SK-N-SH (cell line): Measurements from ENCODE around the gene PHC2.

Source experiments
- GABPA ChIP-seq: IDR thresholded peaks from 2 replicates; pipeline ENCODE4 v1.4.0; 2012; ENCODE audit warnings: low read depth, mild to moderate bottlenecking
- PBX3 ChIP-seq: IDR thresholded peaks from 2 replicates; pipeline ENCODE4; 2012

DNA sequence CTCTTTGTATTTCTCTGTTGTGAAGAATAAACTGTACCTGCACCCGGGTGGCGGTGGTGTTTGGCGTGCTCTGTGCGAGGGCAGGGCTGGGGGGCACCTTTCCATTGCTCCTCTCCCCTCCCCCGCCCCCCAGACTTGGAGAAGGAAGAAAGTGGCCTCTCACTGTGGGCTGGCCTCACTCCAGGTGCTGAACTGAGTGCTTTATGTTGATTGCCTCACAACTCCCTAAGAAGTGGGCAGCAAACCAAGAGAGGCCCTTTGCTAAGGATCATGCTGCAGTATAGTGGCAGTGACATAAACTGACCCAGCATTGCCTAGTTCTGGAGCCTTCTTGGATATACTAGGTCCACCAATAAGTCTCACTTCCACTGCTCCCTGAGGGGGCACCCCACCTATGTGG lies 130.2 kb downstream of the PHC2 start:
- TF ChIP-seq GABPA (no peak), PBX3 (no peak)
